Measurements from ENCODE around the gene UBE2N. TPM values are rescaled to one million over a fixed set of nuclear protein-coding genes. Genes with fewer than 3 reads are reported as not detected.

Gene UBE2N
- total and polyA plus RNA-seq, 2 donors (not counting 1 experiment from before 2014, with no cell fraction given), result 56.3 to 83.8 TPM

- intact Hi-C loops (cut with micrococcal nuclease), result no loop called here
- Histone ChIP-seq H3K9ac (ENCODE audit: low read length) (peak overlapping the region; percentile 17), H3K4me1 (ENCODE audit: control insufficient read depth in 2 of 2, insufficient read depth in 2 of 2, low read length in 2 of 2) (peaks cover 80 to 81% of the 10 kb centered on the region in 2 donors), H3K9me3 (ENCODE audit: control extremely low read depth in 1 of 3, control insufficient read depth in 2 of 3, insufficient read depth in 1 of 3, low read length in 2 of 3) (no peaks in the 10 kb centered on the region), H4K20me1 (ENCODE audit: control insufficient read depth, insufficient read depth, low read length, poor library complexity, severe bottlenecking) (peaks cover 64% of the 10 kb centered on the region), H3K27ac (ENCODE audit: low read length in 2 of 2) (peak overlapping the region; percentile 67 to 80), H3K4me3 (ENCODE audit: control extremely low read depth in 1 of 5, extremely low read depth in 1 of 5, insufficient read depth in 1 of 5, low read depth in 2 of 5, low read length in 4 of 5) (peak overlapping the region in 1 of 5 experiments; percentile 16), H2AFZ (ENCODE audit: insufficient read depth, low read depth, low read length, poor library complexity, severe bottlenecking) (no peak overlapping the region), H3K79me2 (ENCODE audit: control insufficient read depth, insufficient read depth, low read length) (peaks cover 99% of the 10 kb centered on the region), H3K36me3 (replicated peaks in 1 of 2; ENCODE audit: control extremely low read depth in 1 of 2, control insufficient read depth in 1 of 2, extremely low read depth in 1 of 2, insufficient read depth in 2 of 2, low read length in 1 of 2) (no peaks in the 10 kb centered on the region), H3K4me2 (replicated peaks; ENCODE audit: low read depth, low read length, poor library complexity, severe bottlenecking) (peak overlapping the region; percentile 59), H3K27me3 (replicated peaks in 1 of 4; ENCODE audit: control extremely low read depth in 1 of 4, control insufficient read depth in 3 of 4, insufficient read depth in 4 of 4, low read length in 3 of 4) (no peaks in the 10 kb centered on the region)
- H3K9me3 Mint-ChIP-seq (ENCODE audit: insufficient read depth), result no peaks in the 10 kb centered on the region
- DNase-seq, result no peak
- ATAC-seq (ENCODE audit: low read depth), result peak; percentile 42
- no peaks in the 10 kb centered on the region for H3K27me3 Mint-ChIP-seq
- CTCF ChIA-PET, result interaction anchor here (0.6 to 2.5 kb wide), 9 partner anchors 11 to 677 kb away, joined by 3 to 19 read pairs (median 3); partner anchors contain the start of gene MRPL42
- TF ChIP-seq EZH2 (IDR thresholded peaks at IDR 0.05; ENCODE audit: borderline replicate concordance, insufficient read depth, low read depth, low read length, poor library complexity, severe bottlenecking) (no peak), CTCF (IDR thresholded peaks at IDR 0.05) (no peak)
- peak overlapping the region; percentile 66 for H3K4me3 Mint-ChIP-seq
- no CpG with 5 or more reads among the region's 1 CpG for WGBS (ENCODE audit: insufficient coverage)
- peak overlapping the region; percentile 77 for H3K27ac Mint-ChIP-seq
- H3K4me1 Mint-ChIP-seq, result peaks cover 82% of the 10 kb centered on the region
- POLR2A ChIA-PET, result interaction anchor here (0.5 to 1.4 kb wide), 5 partner anchors 10 to 449 kb away, joined by 4 to 10 read pairs (median 7); partner anchors contain the start of gene UBE2N
Observed at GRCh38 chr12:93426412-93426805, 15.3 kb downstream of the UBE2N start.

- H3K79me2 ChIP-seq (ENCODE audit: control insufficient read depth, insufficient read depth, low read length), result peaks cover 99% of the 10 kb centered on the region
- 60% methylated on average over 2 of the region's 8 CpGs for WGBS (ENCODE audit: insufficient coverage)
- no peaks in the 10 kb centered on the region for H3K27me3 ChIP-seq (replicated peaks in 1 of 4; ENCODE audit: control extremely low read depth in 1 of 4, control insufficient read depth in 3 of 4, insufficient read depth in 4 of 4, low read length in 3 of 4)
- no peaks in the 10 kb centered on the region for H3K9me3 Mint-ChIP-seq (ENCODE audit: insufficient read depth)
- no peaks in the 10 kb centered on the region for H3K27me3 Mint-ChIP-seq
- CTCF ChIA-PET, result interaction anchor here (0.6 to 2.5 kb wide), 13 partner anchors 11 to 677 kb away, joined by 3 to 19 read pairs (median 3); partner anchors contain the start of gene MRPL42
- peak overlapping the region in 2 of 5 experiments; percentile 2 to 16 for H3K4me3 ChIP-seq (ENCODE audit: control extremely low read depth in 1 of 5, extremely low read depth in 1 of 5, insufficient read depth in 1 of 5, low read depth in 2 of 5, low read length in 4 of 5)
- H2AFZ ChIP-seq (ENCODE audit: insufficient read depth, low read depth, low read length, poor library complexity, severe bottlenecking), result no peak overlapping the region
- peaks cover 75 to 80% of the 10 kb centered on the region in 2 donors for H3K4me1 ChIP-seq (ENCODE audit: control insufficient read depth in 2 of 2, insufficient read depth in 2 of 2, low read length in 2 of 2)
- peak overlapping the region; percentile 59 for H3K4me2 ChIP-seq (replicated peaks; ENCODE audit: low read depth, low read length, poor library complexity, severe bottlenecking)
- DNase-seq (peak; percentile 48), ATAC-seq (ENCODE audit: low read depth) (peak; percentile 42)
- peak overlapping the region; percentile 77 for H3K27ac Mint-ChIP-seq
- no peaks in the 10 kb centered on the region for H3K9me3 ChIP-seq (ENCODE audit: control extremely low read depth in 1 of 3, control insufficient read depth in 2 of 3, insufficient read depth in 1 of 3, low read length in 2 of 3)
- H3K27ac ChIP-seq (ENCODE audit: low read length in 2 of 2), result peak overlapping the region; percentile 67 to 80
- H3K4me1 Mint-ChIP-seq, result peaks cover 80% of the 10 kb centered on the region
- no peaks in the 10 kb centered on the region for H3K36me3 ChIP-seq (replicated peaks in 1 of 2; ENCODE audit: control extremely low read depth in 1 of 2, control insufficient read depth in 1 of 2, extremely low read depth in 1 of 2, insufficient read depth in 2 of 2, low read length in 1 of 2)
- POLR2A ChIA-PET, result interaction anchor here (0.5 to 1.4 kb wide), 5 partner anchors 11 to 448 kb away, joined by 4 to 10 read pairs (median 7); partner anchors contain the start of gene UBE2N
- H3K4me3 Mint-ChIP-seq, result peak overlapping the region; percentile 66
- H4K20me1 ChIP-seq (ENCODE audit: control insufficient read depth, insufficient read depth, low read length, poor library complexity, severe bottlenecking), result peaks cover 59% of the 10 kb centered on the region
- TF ChIP-seq CTCF (IDR thresholded peaks at IDR 0.05) (no peak), EZH2 (IDR thresholded peaks at IDR 0.05; ENCODE audit: borderline replicate concordance, insufficient read depth, low read depth, low read length, poor library complexity, severe bottlenecking) (no peak)
- peak overlapping the region; percentile 17 for H3K9ac ChIP-seq (ENCODE audit: low read length)
- intact Hi-C loops (cut with micrococcal nuclease), result no loop called here
Observed at GRCh38 chr12:93425736-93426411, 15.9 kb downstream of the UBE2N start.
